Fibroblast of skin of scalp (primary cell): Measurements from ENCODE around the gene INTS1.

Experiments used
- DNase-seq: peaks from one replicate; pipeline ENCODE4 v3.0.0-alpha.2; 2013

Gene INTS1

GRCh38 chr7:1541431-1542162, 37.4 kb upstream of the INTS1 start:
- DNase-seq: no peak

- no peak for DNase-seq
These were observed 36.6 kb upstream of the INTS1 start for GRCh38 chr7:1540776-1541271.

- no peak for DNase-seq
These were observed 35.9 kb upstream of the INTS1 start for GRCh38 chr7:1539882-1540775.

- DNase-seq: peak; percentile 16
These were observed 35.1 kb upstream of the INTS1 start for GRCh38 chr7:1539181-1539881.

GRCh38 chr7:1538544-1539180, 34.5 kb upstream of the INTS1 start:
- DNase-seq: no peak

GRCh38 chr7:1537535-1538412, 33.6 kb upstream of the INTS1 start:
- DNase-seq: peak; percentile 96

- peak; percentile 99 for DNase-seq
These were observed 32.8 kb upstream of the INTS1 start for GRCh38 chr7:1536743-1537534.

- DNase-seq: no peak
These were observed 32.2 kb upstream of the INTS1 start for GRCh38 chr7:1536455-1536742.

- no peak for DNase-seq
These were observed 31.7 kb upstream of the INTS1 start for GRCh38 chr7:1535701-1536454.

GRCh38 chr7:1535100-1535458, 30.9 kb upstream of the INTS1 start:
- no peak for DNase-seq

GRCh38 chr7:1534330-1535099, 30.3 kb upstream of the INTS1 start:
- no peak for DNase-seq

- peak; percentile 85 for DNase-seq
These were observed 29.5 kb upstream of the INTS1 start for GRCh38 chr7:1533547-1534329.

- DNase-seq: no peak
These were observed 29.0 kb upstream of the INTS1 start for GRCh38 chr7:1533255-1533546.

- DNase-seq: peak; percentile 84
These were observed 28.5 kb upstream of the INTS1 start for GRCh38 chr7:1532456-1533254.

GRCh38 chr7:1531979-1532455, 27.8 kb upstream of the INTS1 start:
- DNase-seq: no peak

- DNase-seq: peak; percentile 12
These were observed 27.2 kb upstream of the INTS1 start for GRCh38 chr7:1531263-1531978.

- DNase-seq: no peak
These were observed 26.7 kb upstream of the INTS1 start for GRCh38 chr7:1530946-1531262.
